DMS53 treated with DMSO at 0.1 percent for 48 hours (cell line): ENCODE data around the gene LRR1.
A peak's percentile ranks its signal among the peaks of the same experiment; 100 is the strongest.
"Not testable (repeated sequence)": the region's sequence is repeated elsewhere in the genome, so short reads cannot be mapped to it uniquely, and the experiment has no call there.

Source experiments
- DNase-seq: peaks from one replicate; lab custom pipeline; 2025; ENCODE audit not compliant: unreplicated experiment; lab: John Stamatoyannopoulos, UW

The LRR1 gene

DNA sequence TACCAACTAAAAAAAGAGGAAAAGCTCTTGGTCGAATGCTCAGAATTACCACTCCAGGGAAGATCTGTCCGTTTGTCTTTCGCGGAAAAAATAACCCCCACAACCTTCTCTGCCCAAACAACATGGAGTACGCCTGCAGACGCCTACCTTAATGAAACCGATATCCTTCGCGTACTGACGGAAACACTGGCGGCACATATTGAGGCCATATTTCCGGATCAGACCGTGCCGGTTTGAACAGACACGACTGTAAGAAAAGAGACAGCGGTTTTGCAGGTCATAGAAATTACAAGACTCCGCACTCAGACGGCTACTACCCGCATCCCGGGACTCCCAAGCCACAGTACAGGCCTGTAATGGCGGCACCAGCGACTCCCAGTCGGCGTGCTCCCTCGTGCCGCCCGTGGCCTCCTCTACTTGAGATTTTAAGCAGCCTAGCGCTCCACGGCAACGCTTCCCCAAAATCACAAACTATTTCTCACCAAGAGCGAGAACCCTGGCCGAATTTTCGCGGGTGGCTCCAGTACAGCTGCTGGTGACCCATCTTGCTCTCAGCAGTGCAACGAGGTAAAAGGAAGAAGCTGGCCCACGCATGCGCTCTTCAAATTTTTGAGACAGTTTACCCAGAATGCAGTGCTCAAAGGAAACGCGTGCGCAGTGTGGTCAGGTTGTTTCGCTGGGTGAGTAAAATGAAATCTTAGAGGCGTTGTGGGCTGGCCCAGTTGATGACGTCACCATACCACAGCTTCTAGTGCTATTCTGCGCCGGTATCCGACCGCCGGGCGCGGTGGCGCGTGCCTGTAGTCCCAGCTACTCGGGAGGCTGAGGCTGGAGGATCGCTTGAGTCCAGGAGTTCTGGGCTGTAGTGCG lies 12.7 kb upstream of the LRR1 start, which contains the start of gene RPS29:
RPS29 (minus strand) TSS at position 578 of the 870 bp plus-strand sequence; CDS start at position 544, 34 bp downstream.
- DNase-seq, result peak; percentile 92

DNA sequence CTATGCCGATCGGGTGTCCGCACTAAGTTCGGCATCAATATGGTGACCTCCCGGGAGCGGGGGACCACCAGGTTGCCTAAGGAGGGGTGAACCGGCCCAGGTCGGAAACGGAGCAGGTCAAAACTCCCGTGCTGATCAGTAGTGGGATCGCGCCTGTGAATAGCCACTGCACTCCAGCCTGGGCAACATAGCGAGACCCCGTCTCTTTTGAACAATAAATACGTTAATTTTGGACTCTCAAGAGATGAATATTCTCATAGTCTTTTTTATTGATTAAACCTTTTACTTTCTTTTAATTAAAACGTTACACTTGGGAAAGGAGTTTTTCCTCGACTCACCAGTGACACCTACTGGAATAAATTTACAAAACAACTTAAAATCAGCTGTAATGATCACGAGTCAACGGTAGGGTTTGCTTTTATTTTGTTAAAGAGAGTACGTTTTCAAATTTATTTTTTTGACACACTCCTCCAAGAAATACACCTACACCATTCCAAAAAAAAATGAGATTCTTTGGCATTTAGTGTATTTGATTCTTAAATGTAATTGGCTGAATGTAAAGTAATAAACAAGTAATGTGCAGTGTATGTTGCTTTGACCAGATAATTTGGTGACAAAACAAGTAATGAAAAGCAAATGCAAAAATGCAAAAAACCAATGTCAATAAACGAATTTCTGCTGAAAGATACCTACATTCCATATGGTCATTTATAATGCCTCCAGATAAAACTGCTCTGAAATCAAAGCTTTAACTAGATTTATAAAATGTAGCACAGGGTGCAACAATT lies 11.9 kb upstream of the LRR1 start:
- peak; percentile 52 for DNase-seq

DNA sequence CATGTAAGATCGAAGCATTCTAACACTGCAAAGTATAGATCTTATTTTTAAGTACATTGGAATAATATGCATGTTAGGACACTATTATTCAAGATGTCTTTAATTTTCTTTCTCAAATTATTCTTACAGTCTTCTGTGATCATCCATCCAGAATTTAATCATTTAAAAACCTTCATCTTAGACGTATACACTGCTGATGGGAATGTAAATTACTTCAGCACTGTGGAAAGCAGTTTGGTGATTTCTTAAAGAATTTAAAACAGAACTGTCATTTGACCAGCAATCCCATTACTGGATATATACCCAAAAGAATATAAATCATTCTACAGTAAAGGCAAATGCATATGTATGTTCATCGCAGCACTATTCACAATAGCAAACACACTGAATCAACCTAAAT lies 9.4 kb upstream of the LRR1 start:
- DNase-seq, result no peak

DNA sequence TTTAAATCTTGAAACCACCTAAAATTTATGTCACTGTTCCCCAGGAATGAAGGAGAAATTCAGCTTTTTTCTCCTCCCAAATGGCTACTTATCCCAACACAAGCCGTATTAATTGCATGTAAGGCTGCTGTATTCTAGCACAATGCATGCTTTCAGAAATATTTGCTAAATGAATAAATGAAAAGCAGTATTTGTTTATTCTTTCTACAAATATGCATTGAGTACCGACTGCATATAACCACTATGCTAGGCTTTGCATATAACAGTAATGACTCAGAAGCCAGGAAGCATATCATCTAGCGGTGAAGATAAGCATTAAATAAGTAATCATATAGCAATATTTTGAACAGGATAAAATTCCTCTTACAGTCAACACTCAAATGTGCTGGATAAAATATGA lies 5.7 kb upstream of the LRR1 start:
- DNase-seq, result no peak

DNA sequence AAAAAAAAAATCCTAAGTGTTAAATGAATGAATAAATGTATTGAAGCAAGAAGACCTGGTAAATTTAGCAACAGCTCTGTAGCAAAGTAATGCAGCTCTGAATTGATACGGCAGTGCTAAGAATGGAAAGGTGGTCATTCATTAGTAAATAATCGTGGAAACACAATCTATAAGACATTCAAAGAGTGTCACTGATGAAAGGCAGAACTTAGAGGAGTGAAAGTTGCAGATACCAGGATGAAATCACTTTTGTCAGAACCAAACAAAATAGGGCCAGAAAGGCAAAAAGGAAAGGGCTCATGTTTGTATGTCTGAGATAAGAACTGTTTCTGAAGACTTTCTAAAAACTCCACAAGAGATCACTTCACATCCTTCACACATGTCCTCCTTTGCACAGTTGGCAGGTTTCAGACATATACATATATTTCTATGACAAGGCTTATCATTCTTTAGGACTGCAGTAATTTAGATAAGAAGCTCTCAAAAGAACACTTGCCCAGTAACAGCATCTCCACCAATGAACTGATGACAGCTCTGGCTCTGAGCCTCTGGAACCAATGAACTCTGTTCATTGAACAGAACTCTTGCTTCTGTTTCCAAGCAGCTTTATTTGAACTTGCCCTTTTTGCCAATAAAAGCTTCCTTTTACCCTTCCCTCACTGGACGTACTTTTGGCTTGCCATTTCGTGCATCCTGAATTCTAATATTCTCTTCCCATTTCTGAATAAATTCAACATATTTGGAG lies 4.2 kb upstream of the LRR1 start:
- no peak for DNase-seq

DNA sequence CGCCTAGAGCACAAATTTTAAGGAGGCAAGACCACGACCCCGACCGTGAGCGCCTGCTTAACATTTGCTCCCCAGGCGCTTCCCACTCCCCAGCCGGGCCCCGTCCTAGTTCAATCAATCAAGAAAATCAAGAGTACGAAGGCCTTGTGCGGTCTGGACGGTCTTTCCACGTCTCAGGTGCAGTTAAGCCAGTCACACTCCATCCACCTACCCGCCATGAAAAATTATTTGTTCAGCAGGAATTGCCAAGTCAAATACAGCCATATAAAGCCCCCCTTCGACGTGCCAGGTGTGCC lies 603 bp upstream of the LRR1 start:
- DNase-seq, result no peak

DNA sequence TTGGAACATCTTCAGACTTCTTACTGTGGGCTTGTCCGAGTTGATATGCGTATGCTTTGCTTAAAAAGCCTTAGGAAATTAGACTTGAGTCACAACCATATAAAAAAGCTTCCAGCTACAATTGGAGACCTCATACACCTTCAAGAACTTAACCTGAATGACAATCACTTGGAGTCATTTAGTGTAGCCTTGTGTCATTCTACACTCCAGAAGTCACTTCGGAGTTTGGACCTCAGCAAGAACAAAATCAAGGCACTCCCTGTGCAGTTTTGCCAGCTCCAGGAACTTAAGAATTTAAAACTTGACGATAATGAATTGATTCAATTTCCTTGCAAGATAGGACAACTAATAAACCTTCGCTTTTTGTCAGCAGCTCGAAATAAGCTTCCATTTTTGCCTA lies 8.8 kb downstream of the LRR1 start:
- DNase-seq, result no peak

DNA sequence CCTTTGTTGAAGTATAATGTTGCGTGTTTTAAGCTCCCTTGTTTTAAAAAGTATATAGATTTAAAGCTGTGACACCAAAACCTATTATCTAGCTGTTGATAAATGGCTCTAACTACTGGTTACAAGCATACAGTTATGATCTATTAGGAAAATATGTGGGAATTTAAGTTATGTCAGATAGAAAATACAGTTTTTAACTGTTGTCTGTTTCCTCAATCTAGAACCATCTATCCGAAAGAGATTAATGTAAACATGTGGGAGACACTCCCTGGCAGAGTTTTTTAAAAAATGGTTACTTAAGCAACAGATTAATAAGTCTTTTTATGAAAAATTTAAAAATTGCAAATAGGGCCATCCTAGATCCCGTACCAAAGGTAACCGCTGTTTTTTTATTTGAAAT lies 13.5 kb downstream of the LRR1 start:
- no peak for DNase-seq

DNA sequence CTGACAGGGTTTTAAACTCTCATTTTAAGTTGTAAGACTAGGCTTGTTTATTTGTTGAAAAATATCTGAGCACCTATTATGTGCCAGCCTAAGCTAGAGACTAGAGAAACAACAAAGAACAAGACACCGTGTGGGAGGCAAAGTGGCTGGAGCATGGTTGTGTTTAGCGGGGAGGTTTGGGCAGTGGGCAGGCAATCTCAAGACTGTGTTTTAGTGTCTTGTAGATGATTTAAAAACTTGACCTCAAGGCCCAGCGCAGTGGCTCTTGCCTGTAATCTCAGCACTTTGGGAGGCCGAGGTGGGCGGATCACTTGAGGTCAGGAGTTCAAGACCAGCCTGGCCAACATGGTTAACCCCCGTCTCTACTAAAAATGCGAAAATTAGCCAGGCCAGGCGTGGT lies 13.9 kb downstream of the LRR1 start:
- no peak for DNase-seq

DNA sequence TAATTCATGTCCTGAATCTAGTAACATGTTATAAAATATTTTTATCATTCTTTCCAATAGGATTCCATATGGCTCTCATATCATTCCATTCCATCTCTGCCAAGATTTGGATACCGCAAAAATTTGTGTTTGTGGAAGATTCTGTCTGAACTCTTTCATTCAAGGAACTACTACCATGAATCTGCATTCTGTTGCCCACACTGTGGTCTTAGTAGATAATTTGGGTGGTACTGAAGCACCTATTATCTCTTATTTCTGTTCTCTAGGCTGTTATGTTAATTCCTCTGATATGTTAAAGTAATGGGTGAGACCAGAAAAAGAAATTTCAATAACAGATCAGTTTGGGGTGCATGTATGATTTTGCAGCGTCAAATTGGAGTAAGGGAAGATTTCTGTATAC lies 15.5 kb downstream of the LRR1 start:
- no peak for DNase-seq

DNA sequence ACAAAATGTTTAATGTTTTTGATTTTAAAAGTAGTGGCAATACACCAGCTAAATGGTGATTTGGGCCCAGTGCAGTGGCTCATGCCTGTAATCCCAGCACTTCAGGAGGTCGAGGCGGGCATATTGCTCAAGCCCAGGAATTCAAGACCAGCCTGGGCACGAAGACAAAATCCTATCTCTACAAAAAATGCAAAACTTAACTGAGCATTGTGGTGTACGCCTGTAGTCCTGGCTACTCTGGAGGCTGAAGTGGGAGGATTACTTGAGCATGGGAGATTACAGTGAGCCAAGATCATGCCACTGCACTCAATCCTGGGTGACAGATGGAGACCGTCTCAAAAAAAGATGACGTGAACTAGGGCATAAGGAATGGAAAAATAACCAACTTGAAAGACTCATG lies 17.0 kb downstream of the LRR1 start:
- no peak for DNase-seq

DNA sequence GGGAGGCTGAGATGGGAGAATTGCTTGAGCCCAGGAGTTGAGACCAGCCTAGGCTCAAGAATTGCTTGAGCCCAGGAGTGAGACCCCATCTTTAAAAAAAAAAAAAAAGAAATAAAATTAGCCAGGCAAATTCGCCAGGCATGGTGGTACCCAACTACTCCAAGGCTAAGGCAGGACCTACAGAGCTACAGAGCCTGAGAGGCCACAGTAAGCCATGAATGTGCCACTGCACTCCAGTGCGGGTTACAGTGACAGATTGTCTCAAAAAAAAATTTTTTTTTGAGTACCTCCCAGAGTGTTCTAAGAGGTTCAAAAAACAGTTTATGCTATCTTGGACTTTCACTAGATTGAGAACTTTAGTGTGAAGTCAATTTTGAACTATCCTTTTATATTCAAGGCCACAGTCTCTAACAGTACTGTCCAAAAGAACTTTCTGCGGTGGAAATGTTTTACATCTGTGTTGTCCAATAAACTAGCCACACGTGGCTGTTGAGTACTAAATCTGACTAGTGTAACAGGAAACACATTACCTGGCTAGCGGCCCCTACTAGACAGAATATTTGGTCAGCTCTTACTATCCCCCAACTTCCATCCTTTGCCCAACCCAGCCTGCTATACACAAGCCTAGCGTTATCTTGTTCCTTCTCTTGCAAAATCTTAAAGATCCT lies 19.2 kb downstream of the LRR1 start:
- DNase-seq, result no peak

DNA sequence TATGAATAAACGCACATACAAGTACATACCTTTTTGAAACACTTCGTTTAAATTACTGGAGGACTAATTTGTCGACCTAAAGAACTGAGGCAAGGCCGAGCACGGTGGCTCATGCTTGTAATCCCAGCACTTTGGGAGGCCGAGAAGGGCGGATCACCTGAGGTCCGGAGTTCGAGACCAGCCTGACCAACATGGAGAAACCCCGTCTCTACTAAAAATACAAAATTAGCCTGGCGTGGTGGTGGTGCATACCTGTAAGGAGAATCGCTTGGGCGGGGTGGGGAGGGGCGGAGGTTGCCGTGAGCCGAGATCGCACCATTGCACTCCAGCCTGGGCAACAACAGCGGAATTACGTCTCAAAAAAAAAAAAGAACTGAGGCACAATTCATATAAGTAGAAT lies 20.5 kb downstream of the LRR1 start:
- DNase-seq, result not testable (repeated sequence)

DNA sequence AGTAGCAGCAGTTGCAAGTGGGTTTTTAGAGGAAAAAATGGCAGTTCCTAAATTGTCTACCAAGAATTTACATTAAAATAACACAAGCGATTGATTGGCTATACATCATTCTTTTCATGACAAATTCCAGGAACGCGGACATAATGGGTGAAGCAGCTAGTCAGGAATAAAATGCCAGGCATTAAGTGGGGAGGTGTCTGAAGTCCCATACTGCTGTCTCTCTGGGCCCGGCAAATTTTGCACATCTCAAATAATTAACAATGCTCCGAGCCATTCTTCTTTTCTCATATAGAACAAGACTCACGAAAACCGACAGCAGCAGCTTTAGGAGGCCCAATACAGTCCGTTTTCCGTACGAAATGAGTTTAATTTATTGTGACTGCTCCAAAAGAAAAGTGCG lies 21.0 kb downstream of the LRR1 start:
- DNase-seq, result no peak

DNA sequence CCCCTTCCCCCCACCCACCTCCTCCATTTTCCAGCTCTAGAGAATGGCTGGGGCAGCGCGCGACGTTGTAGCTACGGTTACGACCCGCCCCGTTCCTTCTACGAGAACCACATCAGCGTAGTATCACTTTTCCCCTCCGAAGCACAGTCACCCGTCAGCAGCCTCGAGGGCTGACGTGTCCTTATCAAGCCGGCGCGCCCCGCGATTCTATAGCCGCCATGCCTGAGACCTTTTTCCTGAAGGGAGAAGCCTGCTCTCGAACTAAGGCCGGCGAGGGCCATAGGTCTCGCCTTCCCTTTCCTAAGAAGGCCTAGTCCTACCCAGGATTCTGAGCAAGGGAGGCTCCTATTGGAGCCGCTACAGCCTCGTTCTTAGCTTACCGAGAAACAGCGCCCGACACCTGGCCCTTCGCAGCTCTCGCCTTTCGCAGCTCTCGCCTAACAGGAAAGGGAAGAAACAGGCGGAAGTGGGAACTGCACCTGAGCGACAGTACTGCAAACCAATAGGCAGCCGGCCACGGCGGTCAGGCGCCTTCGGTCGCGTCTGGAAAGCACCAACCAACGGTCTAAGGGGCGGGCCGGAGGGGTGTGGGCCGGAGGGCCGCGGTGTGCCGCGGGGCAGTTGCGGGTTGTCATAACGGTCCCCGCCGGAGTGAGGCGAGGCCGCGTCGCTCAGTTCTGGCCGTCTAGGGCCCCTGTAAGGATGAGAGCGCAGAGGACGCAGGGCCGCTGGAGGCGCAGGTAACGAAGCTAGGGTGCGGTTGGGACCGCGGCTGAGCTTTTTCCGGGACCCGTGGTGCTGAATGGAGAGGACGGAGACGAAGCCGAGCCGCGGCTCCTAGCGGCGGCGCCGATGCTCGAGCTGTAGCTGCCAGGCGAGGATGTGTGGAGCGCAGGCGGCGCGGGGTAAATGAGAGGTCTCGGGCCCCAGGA lies 21.7 kb downstream of the LRR1 start, which contains the start of the genes MGAT2 and RPL36AL:
MGAT2 (plus strand) TSS at position 618 of the 932 bp plus-strand sequence. CDS start 470 bp downstream, outside the sequence.
RPL36AL (minus strand) TSS at position 445 of the 932 bp plus-strand sequence. CDS start 1,522 bp downstream, outside the sequence.
- peak; percentile 83 for DNase-seq

DNA sequence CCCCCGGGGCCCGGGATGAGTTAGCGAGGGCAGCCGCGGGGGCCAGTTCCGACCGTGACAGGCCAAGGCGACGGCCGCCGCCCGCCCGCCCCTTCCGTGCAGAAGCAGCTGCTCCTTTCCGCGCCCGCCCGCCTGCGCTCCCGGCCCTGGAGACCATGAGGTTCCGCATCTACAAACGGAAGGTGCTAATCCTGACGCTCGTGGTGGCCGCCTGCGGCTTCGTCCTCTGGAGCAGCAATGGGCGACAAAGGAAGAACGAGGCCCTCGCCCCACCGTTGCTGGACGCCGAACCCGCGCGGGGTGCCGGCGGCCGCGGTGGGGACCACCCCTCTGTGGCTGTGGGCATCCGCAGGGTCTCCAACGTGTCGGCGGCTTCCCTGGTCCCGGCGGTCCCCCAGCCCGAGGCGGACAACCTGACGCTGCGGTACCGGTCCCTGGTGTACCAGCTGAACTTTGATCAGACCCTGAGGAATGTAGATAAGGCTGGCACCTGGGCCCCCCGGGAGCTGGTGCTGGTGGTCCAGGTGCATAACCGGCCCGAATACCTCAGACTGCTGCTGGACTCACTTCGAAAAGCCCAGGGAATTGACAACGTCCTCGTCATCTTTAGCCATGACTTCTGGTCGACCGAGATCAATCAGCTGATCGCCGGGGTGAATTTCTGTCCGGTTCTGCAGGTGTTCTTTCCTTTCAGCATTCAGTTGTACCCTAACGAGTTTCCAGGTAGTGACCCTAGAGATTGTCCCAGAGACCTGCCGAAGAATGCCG lies 22.6 kb downstream of the LRR1 start:
- DNase-seq, result no peak

DNA sequence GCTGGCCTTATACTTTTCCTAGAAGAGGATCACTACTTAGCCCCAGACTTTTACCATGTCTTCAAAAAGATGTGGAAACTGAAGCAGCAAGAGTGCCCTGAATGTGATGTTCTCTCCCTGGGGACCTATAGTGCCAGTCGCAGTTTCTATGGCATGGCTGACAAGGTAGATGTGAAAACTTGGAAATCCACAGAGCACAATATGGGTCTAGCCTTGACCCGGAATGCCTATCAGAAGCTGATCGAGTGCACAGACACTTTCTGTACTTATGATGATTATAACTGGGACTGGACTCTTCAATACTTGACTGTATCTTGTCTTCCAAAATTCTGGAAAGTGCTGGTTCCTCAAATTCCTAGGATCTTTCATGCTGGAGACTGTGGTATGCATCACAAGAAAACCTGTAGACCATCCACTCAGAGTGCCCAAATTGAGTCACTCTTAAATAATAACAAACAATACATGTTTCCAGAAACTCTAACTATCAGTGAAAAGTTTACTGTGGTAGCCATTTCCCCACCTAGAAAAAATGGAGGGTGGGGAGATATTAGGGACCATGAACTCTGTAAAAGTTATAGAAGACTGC lies 23.4 kb downstream of the LRR1 start:
- DNase-seq, result no peak

DNA sequence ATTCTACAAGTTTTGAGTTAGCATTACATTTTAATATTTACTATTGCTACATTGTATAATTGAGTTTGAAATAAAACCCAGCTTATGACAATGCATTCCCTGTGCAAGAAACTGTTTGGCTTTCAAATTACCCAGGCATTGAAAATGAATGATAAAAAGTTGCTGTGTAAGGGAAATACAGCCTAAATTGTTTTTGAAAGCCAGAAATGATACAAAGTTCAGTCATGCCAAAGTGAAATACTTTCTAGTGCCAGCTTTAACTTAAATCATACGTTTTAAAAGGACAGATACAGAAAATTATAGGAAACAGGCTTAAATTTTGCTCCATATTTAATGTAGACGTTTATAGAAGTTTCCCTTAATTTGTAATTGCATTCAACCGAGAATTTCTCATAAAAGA lies 24.6 kb downstream of the LRR1 start:
- no peak for DNase-seq
